Occipital lobe (tissue), 2 donors: ENCODE data around the gene GLDC. TPM values are rescaled to one million over a fixed set of nuclear protein-coding genes. Genes with fewer than 3 reads are reported as not detected.
"Not testable (repeated sequence)": the region's sequence is repeated elsewhere in the genome, so short reads cannot be mapped to it uniquely, and the experiment has no call there.

Experiments used
- DNase-seq: peaks from one replicate; lab custom pipeline; 2025; lab: John Stamatoyannopoulos, UW
- total RNA-seq: library from RNA; depleted of rRNA; stranded (reverse); fragments of >200 nt; gene quantifications from one replicate; pipeline ENCODE4 v1.2.3, GENCODE V29; 2014

Gene GLDC
- total RNA-seq, 1 donor from 2014 or later, result 10.0 TPM

- no peak for DNase-seq
Measured at GRCh38 chr9:6664204-6664680, 18.7 kb upstream of the GLDC start.

GRCh38 chr9:6660512-6660911 is 15.0 kb upstream of the GLDC start:
- DNase-seq, result no peak

GRCh38 chr9:6658628-6659353 is 13.3 kb upstream of the GLDC start:
- DNase-seq, result no peak

GRCh38 chr9:6656614-6657300 is 11.2 kb upstream of the GLDC start:
- no peak for DNase-seq

GRCh38 chr9:6655036-6655435 is 9.5 kb upstream of the GLDC start:
- no peak for DNase-seq

GRCh38 chr9:6646293-6646636 is 736 bp upstream of the GLDC start:
- no peak for DNase-seq

- not testable (repeated sequence) for DNase-seq
Measured at GRCh38 chr9:6645105-6645354, 499 bp downstream of the GLDC start.

- peak; percentile 10 for DNase-seq
Measured at GRCh38 chr9:6644346-6645104, 1.0 kb downstream of the GLDC start.

- DNase-seq, result no peak
Measured at GRCh38 chr9:6641961-6642360, 3.6 kb downstream of the GLDC start.

GRCh38 chr9:6641561-6641960 is 4.0 kb downstream of the GLDC start:
- DNase-seq, result no peak

- no peak for DNase-seq
Measured at GRCh38 chr9:6641056-6641455, 4.5 kb downstream of the GLDC start.

- DNase-seq, result no peak
Measured at GRCh38 chr9:6640268-6641051, 5.1 kb downstream of the GLDC start.

- no peak for DNase-seq
Measured at GRCh38 chr9:6639622-6640021, 5.9 kb downstream of the GLDC start.

- DNase-seq, result no peak
Measured at GRCh38 chr9:6634444-6634843, 11.1 kb downstream of the GLDC start.

GRCh38 chr9:6633378-6633777 is 12.2 kb downstream of the GLDC start:
- DNase-seq, result no peak

GRCh38 chr9:6632516-6633183 is 12.9 kb downstream of the GLDC start:
- no peak for DNase-seq

- no peak for DNase-seq
Measured at GRCh38 chr9:6631207-6631512, 14.4 kb downstream of the GLDC start.

GRCh38 chr9:6630502-6631206 is 14.9 kb downstream of the GLDC start:
- peak; percentile 5 for DNase-seq

GRCh38 chr9:6628704-6629103 is 16.8 kb downstream of the GLDC start:
- DNase-seq, result no peak

GRCh38 chr9:6625363-6625762 is 20.2 kb downstream of the GLDC start:
- DNase-seq, result no peak

GRCh38 chr9:6622784-6623183 is 22.7 kb downstream of the GLDC start:
- not testable (repeated sequence) for DNase-seq
